GM23338 (cell line): ENCODE results near the gene VWA7. TPM values are rescaled to one million over a fixed set of nuclear protein-coding genes. Genes with fewer than 3 reads are reported as not detected.

Source experiments
- ATAC-seq: fragments of 200-7000 bp; cut with Tn5 transposase; 3 replicates; pipeline ENCODE4 v1.9.1; 2020
- DNase-seq: peaks from one replicate; pipeline ENCODE4 v3.0.0-alpha.2; 2015; ENCODE audit warnings: low spot score
- H2AFZ ChIP-seq: fragments of 200-600 bp; sonication (generic); 2 replicates; pipeline ENCODE4 v1.8.0; 2016; ENCODE audit warnings: antibody characterized with exemption, mild to moderate bottlenecking, moderate library complexity
- H3F3A ChIP-seq: fragments of 200-600 bp; sonication (generic); replicated peaks from 2 replicates; pipeline ENCODE4 v1.8.0; 2017; ENCODE audit warnings: antibody characterized with exemption, mixed run types, low read depth
- H3K27ac ChIP-seq: fragments of 200-600 bp; sonication (generic); 2 replicates; pipeline ENCODE4 v1.6.1; 2016; ENCODE audit warnings: low read depth
- H3K27me3 ChIP-seq: fragments of 200-600 bp; sonication (generic); 2 replicates; pipeline ENCODE4 v1.8.0; 2016; ENCODE audit warnings: mild to moderate bottlenecking, mixed run types, moderate library complexity; ENCODE audit not compliant: insufficient read depth
- H3K36me3 ChIP-seq: fragments of 200-600 bp; sonication (generic); 2 replicates; pipeline ENCODE4 v1.8.0; 2016; ENCODE audit warnings: mild to moderate bottlenecking; ENCODE audit not compliant: insufficient read depth
- H3K4me1 ChIP-seq: fragments of 200-600 bp; sonication (generic); 2 replicates; pipeline ENCODE4 v1.8.0; 2016; ENCODE audit warnings: mild to moderate bottlenecking, moderate library complexity; ENCODE audit not compliant: insufficient read depth
- H3K4me2 ChIP-seq: fragments of 200-600 bp; sonication (generic); 2 replicates; pipeline ENCODE4 v1.7.1; 2017; ENCODE audit warnings: mixed run types
- H3K4me3 ChIP-seq: fragments of 200-600 bp; sonication (generic); 2 replicates; pipeline ENCODE4 v1.6.1; 2016; ENCODE audit warnings: mixed run types
- H3K79me2 ChIP-seq: fragments of 200-600 bp; sonication (generic); replicated peaks from 2 replicates; pipeline ENCODE4 v1.8.0; 2017; ENCODE audit warnings: mild to moderate bottlenecking; ENCODE audit not compliant: insufficient read depth
- H3K9me2 ChIP-seq: fragments of 200-600 bp; sonication (generic); 2 replicates; pipeline ENCODE4 v1.8.0; 2017; ENCODE audit not compliant: insufficient read depth
- H4K20me1 ChIP-seq: fragments of 200-600 bp; sonication (generic); replicated peaks from 2 replicates; pipeline ENCODE4 v1.8.0; 2017; ENCODE audit warnings: mild to moderate bottlenecking; ENCODE audit not compliant: insufficient read depth
- H3K27ac Mint-ChIP-seq: 2 replicates; pipeline ENCODE4 v1.8.0; 2020; ENCODE audit warnings: inconsistent platforms, mild to moderate bottlenecking, moderate library complexity, mixed read lengths
- H3K27me3 Mint-ChIP-seq: 3 replicates; pipeline ENCODE4 v1.8.0; 2022; ENCODE audit warnings: low read depth, mild to moderate bottlenecking, moderate library complexity, mixed read lengths, inconsistent platforms; ENCODE audit not compliant: insufficient read depth, poor library complexity
- H3K36me3 Mint-ChIP-seq: 3 replicates; pipeline ENCODE4 v1.8.0; 2021; ENCODE audit warnings: low read depth, mild to moderate bottlenecking, inconsistent platforms, moderate library complexity, mixed read lengths
- H3K4me1 Mint-ChIP-seq: 3 replicates; pipeline ENCODE4 v1.8.0; 2020; ENCODE audit warnings: mild to moderate bottlenecking, inconsistent platforms, mixed read lengths
- H3K4me3 Mint-ChIP-seq: 3 replicates; pipeline ENCODE4 v1.8.0; 2021; ENCODE audit warnings: moderate library complexity, mild to moderate bottlenecking, inconsistent platforms, mixed read lengths
- H3K9me3 Mint-ChIP-seq: 3 replicates; pipeline ENCODE4 v1.8.0; 2020; ENCODE audit warnings: moderate library complexity, mild to moderate bottlenecking, inconsistent platforms, mixed read lengths
- CREB1 ChIP-seq: fragments of 250-450 bp; sonication (Bioruptor Pico); IDR thresholded peaks from 2 replicates; pipeline ENCODE4 v1.5.0; 2020; ENCODE audit warnings: low read depth, mild to moderate bottlenecking, moderate library complexity
- CTCF ChIP-seq, 2 experiments: fragments of 200-600 bp in 1 of 2; sonication (generic) in 1 of 2; conservative IDR thresholded peaks; 2 replicates each; pipeline versions ENCODE4 v1.5.1 to v1.6.1; 2016 to 2017; ENCODE audit warnings: antibody characterized with exemption in 2 of 2, low read depth in 2 of 2, mild to moderate bottlenecking in 2 of 2, moderate library complexity in 1 of 2
- EZH2 ChIP-seq: fragments of 200-600 bp; sonication (generic); IDR thresholded peaks from one replicate; pipeline ENCODE4 v1.8.0; 2017; ENCODE audit warnings: antibody characterized with exemption, mild to moderate bottlenecking, low read depth; ENCODE audit not compliant: unreplicated experiment
- EZH2phosphoT487 ChIP-seq: fragments of 200-600 bp; sonication (generic); IDR thresholded peaks from one replicate; pipeline ENCODE4 v1.8.1; 2018; ENCODE audit warnings: antibody characterized with exemption; ENCODE audit not compliant: unreplicated experiment
- JUNB ChIP-seq: IDR thresholded peaks from one replicate; pipeline ENCODE4 v1.6.1; 2016; ENCODE audit warnings: antibody characterized with exemption; ENCODE audit not compliant: unreplicated experiment
- NANOG ChIP-seq: IDR thresholded peaks from 2 replicates; pipeline ENCODE4 v1.6.1; 2016; ENCODE audit warnings: antibody characterized with exemption, borderline replicate concordance
- POLR2AphosphoS5 ChIP-seq: IDR thresholded peaks from 2 replicates; pipeline ENCODE4 v1.6.1; 2016; ENCODE audit warnings: antibody characterized with exemption, low read depth
- REST ChIP-seq: IDR thresholded peaks from one replicate; pipeline ENCODE4 v1.6.1; 2018; ENCODE audit warnings: antibody characterized with exemption; ENCODE audit not compliant: unreplicated experiment
- STAT1 ChIP-seq: IDR thresholded peaks from one replicate; pipeline ENCODE4 v1.6.1; 2016; ENCODE audit warnings: antibody characterized with exemption; ENCODE audit not compliant: unreplicated experiment
- ZNF114 ChIP-seq: fragments of 250-450 bp; sonication (Bioruptor Pico); IDR thresholded peaks from 2 replicates; pipeline ENCODE4 v1.5.0; 2020; ENCODE audit warnings: mild to moderate bottlenecking, moderate library complexity
- ZNF331 ChIP-seq: fragments of 250-450 bp; sonication (Bioruptor Pico); IDR thresholded peaks from 2 replicates; pipeline ENCODE4 v1.5.0; 2020; ENCODE audit warnings: low read depth, mild to moderate bottlenecking, moderate library complexity
- polyA plus RNA-seq: library from polyadenylated mRNA; unstranded; fragments of >200 nt; fragmentation: Nextera tagmentation; extraction: Ambion mirVana; gene quantifications from 2 replicates; pipeline ENCODE4 v1.2.1, GENCODE V29; 2016
- total RNA-seq: library from RNA; depleted of rRNA; stranded (reverse); fragments of >200 nt; shearing (Covaris generic); gene quantifications from 2 replicates; pipeline ENCODE4 v1.2.3, GENCODE V29; 2014
- TF ChIP-seq, protein P1 (sequence below): fragments of 250-450 bp; sonication (Bioruptor Pico); IDR thresholded peaks from 2 replicates; pipeline ENCODE4 v1.5.0; 2020; ENCODE audit warnings: mild to moderate bottlenecking, moderate library complexity
- TF ChIP-seq, protein P2 (sequence below): IDR thresholded peaks from 2 replicates; pipeline ENCODE4 v1.6.1; 2016; ENCODE audit warnings: antibody characterized with exemption

Gene VWA7
- total and polyA plus RNA-seq, 2 experiments from 2014 or later: 0.07 to 0.36 TPM

DNA sequence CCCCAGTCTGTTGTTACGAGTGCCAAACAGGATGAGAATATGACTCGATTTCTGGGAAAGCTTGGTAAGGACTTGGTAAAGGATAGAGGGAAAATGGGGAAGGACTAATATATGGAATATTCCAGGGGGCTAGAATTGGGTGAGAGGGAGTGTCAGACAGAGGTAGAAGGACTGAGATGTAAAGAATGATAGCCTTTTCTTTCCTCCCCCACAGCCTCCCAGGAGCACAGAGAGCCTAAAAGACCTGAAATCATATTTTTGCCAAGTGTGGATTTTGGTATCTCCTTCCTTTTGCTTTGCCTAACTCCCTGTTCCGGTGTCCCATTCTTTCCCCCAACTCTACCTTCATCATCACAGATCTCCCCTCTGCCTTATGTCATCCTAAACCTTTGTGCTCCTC, 34.2 kb downstream of the VWA7 start:
- Histone ChIP-seq H2AFZ (no peak overlapping the region), H3K4me3 (no peak overlapping the region), H3F3A (peaks cover 5% of the 10 kb centered on the region), H3K27me3 (no peaks in the 10 kb centered on the region), H3K36me3 (peaks cover 4% of the 10 kb centered on the region; the same call in 1 of the 2 replicates), H4K20me1 (no peaks in the 10 kb centered on the region), H3K4me1 (peaks cover 22% of the 10 kb centered on the region), H3K4me2 (no peak overlapping the region), H3K79me2 (no peaks in the 10 kb centered on the region), H3K9me2 (no peaks in the 10 kb centered on the region), H3K27ac (no peak overlapping the region)
- Mint-ChIP-seq H3K9me3 (no peaks in the 10 kb centered on the region; the same call in 2 of the 3 replicates), H3K36me3 (peaks cover 24% of the 10 kb centered on the region), H3K27ac (no peak overlapping the region), H3K4me1 (peaks cover 32% of the 10 kb centered on the region), H3K27me3 (peaks cover 16% of the 10 kb centered on the region), H3K4me3 (no peak overlapping the region)
- DNase-seq: no peak
- TF ChIP-seq REST (no peak), ZNF331 (no peak), CREB1 (CRISPR knock-in tag) (no peak), JUNB (no peak), POLR2AphosphoS5 (no peak), CTCF (conservative IDR thresholded peaks at IDR 0.05; ENCODE audit: low read depth in 2 of 2) (no peak), EZH2 (no peak), ZNF114 (no peak), STAT1 (no peak), EZH2phosphoT487 (no peak), NANOG (no peak)
- TF ChIP-seq, protein P1, sequence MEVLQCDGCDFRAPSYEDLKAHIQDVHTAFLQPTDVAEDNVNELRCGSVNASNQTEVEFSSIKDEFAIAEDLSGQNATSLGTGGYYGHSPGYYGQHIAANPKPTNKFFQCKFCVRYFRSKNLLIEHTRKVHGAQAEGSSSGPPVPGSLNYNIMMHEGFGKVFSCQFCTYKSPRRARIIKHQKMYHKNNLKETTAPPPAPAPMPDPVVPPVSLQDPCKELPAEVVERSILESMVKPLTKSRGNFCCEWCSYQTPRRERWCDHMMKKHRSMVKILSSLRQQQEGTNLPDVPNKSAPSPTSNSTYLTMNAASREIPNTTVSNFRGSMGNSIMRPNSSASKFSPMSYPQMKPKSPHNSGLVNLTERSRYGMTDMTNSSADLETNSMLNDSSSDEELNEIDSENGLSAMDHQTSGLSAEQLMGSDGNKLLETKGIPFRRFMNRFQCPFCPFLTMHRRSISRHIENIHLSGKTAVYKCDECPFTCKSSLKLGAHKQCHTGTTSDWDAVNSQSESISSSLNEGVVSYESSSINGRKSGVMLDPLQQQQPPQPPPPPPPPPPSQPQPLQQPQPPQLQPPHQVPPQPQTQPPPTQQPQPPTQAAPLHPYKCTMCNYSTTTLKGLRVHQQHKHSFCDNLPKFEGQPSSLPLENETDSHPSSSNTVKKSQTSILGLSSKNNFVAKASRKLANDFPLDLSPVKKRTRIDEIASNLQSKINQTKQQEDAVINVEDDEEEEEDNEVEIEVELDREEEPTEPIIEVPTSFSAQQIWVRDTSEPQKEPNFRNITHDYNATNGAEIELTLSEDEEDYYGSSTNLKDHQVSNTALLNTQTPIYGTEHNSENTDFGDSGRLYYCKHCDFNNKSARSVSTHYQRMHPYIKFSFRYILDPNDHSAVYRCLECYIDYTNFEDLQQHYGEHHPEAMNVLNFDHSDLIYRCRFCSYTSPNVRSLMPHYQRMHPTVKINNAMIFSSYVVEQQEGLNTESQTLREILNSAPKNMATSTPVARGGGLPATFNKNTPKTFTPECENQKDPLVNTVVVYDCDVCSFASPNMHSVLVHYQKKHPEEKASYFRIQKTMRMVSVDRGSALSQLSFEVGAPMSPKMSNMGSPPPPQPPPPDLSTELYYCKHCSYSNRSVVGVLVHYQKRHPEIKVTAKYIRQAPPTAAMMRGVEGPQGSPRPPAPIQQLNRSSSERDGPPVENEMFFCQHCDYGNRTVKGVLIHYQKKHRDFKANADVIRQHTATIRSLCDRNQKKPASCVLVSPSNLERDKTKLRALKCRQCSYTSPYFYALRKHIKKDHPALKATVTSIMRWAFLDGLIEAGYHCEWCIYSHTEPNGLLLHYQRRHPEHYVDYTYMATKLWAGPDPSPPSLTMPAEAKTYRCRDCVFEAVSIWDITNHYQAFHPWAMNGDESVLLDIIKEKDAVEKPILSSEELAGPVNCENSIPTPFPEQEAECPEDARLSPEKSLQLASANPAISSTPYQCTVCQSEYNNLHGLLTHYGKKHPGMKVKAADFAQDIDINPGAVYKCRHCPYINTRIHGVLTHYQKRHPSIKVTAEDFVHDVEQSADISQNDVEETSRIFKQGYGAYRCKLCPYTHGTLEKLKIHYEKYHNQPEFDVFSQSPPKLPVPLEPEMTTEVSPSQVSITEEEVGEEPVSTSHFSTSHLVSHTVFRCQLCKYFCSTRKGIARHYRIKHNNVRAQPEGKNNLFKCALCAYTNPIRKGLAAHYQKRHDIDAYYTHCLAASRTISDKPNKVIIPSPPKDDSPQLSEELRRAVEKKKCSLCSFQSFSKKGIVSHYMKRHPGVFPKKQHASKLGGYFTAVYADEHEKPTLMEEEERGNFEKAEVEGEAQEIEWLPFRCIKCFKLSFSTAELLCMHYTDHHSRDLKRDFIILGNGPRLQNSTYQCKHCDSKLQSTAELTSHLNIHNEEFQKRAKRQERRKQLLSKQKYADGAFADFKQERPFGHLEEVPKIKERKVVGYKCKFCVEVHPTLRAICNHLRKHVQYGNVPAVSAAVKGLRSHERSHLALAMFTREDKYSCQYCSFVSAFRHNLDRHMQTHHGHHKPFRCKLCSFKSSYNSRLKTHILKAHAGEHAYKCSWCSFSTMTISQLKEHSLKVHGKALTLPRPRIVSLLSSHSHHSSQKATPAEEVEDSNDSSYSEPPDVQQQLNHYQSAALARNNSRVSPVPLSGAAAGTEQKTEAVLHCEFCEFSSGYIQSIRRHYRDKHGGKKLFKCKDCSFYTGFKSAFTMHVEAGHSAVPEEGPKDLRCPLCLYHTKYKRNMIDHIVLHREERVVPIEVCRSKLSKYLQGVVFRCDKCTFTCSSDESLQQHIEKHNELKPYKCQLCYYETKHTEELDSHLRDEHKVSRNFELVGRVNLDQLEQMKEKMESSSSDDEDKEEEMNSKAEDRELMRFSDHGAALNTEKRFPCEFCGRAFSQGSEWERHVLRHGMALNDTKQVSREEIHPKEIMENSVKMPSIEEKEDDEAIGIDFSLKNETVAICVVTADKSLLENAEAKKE (CRISPR knock-in tag): no peak
- TF ChIP-seq, protein P2, sequence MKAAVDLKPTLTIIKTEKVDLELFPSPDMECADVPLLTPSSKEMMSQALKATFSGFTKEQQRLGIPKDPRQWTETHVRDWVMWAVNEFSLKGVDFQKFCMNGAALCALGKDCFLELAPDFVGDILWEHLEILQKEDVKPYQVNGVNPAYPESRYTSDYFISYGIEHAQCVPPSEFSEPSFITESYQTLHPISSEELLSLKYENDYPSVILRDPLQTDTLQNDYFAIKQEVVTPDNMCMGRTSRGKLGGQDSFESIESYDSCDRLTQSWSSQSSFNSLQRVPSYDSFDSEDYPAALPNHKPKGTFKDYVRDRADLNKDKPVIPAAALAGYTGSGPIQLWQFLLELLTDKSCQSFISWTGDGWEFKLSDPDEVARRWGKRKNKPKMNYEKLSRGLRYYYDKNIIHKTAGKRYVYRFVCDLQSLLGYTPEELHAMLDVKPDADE: no peak
- ATAC-seq: no peak
